H7 (cell line): Measurements from ENCODE around the gene FSTL5. TPM values are rescaled to one million over a fixed set of nuclear protein-coding genes. Genes with fewer than 3 reads are reported as not detected.

Experiments
- DNase-seq: peaks from one replicate; pipeline ENCODE4 v3.0.0; 2012
- H3K27me3 ChIP-seq: 2 replicates; pipeline ENCODE4 v1.6.0; 2011; ENCODE audit warnings: mild to moderate bottlenecking, low read length; ENCODE audit not compliant: control insufficient read depth, insufficient read depth
- H3K36me3 ChIP-seq: replicated peaks from 2 replicates; pipeline ENCODE4 v1.5.1; 2011; ENCODE audit warnings: low read length; ENCODE audit not compliant: control insufficient read depth, insufficient read depth
- H3K4me3 ChIP-seq: 2 replicates; pipeline ENCODE4 v1.5.1; 2011; ENCODE audit warnings: low read depth, mild to moderate bottlenecking, control low read depth, low read length, moderate library complexity; ENCODE audit not compliant: insufficient read depth
- total RNA-seq: library from RNA; depleted of rRNA; stranded (reverse); fragments of >200 nt; shearing (Covaris generic); gene quantifications from 2 replicates; pipeline ENCODE4 v1.2.3, GENCODE V29; 2014

FSTL5 gene
- total RNA-seq, 1 experiment from 2014 or later: 2.3 TPM

DNA sequence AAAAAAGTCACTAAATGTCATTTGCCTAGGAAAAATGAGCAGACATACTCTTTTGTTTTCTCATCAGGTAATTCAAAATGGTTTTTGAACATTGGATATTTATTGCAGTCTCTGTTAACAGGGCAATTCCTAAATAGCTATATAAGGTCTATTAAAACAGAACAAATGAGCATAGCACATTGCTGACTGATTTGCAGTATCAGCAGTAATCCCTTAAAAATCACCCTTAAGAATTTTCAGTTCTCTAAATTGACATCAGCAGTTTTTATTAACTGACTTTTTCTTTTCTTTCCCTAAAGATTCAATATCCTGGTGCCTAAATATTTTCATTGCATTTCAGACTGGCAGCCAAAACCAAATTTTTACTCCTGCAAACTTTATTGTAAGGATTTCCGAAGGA is 270.2 kb downstream of the FSTL5 start:
- no peaks in the 10 kb centered on the region for H3K36me3 ChIP-seq
- H3K4me3 ChIP-seq: no peak overlapping the region
- no peaks in the 10 kb centered on the region for H3K27me3 ChIP-seq
- DNase-seq: no peak

DNA sequence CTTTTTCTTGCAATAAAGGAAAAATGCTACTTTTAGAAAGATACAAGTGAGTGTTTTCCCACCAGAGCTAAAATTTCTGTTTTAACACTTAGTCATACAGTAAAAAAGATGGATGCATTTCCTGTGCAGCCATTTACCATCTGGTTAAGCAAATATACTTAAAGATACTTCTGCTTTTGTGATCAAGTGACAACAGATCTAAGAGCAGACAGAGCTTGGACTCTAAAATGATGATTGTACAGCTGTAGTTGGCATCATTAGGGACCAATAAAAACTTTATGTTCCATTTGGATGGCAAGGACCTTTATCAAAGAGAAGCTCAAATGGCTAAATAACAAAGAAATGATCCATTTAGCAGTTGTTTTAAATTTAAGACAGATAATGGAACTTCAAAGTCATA is 270.8 kb downstream of the FSTL5 start:
- no peaks in the 10 kb centered on the region for H3K27me3 ChIP-seq
- DNase-seq: no peak
- H3K4me3 ChIP-seq: no peak overlapping the region
- H3K36me3 ChIP-seq: no peaks in the 10 kb centered on the region

DNA sequence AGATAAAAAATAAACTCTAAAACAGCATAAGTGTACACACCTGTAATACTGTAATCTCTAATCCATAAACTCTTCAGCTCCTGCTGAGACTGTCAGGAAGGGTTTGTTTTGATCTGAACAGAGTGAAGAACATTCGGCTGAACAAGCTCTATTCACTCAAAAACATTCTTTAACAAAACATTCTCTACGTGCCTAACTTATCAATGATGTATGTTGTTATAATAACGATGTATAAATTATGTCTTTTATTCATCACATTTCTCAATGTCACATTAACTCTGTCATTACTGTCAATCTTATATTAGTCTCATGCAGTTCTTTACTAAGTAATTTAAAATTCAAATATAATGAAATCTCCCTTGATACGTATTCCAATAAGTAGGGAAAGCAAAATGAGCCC is 280.6 kb downstream of the FSTL5 start:
- Histone ChIP-seq H3K36me3 (no peaks in the 10 kb centered on the region), H3K27me3 (no peaks in the 10 kb centered on the region), H3K4me3 (no peak overlapping the region)
- DNase-seq: no peak

DNA sequence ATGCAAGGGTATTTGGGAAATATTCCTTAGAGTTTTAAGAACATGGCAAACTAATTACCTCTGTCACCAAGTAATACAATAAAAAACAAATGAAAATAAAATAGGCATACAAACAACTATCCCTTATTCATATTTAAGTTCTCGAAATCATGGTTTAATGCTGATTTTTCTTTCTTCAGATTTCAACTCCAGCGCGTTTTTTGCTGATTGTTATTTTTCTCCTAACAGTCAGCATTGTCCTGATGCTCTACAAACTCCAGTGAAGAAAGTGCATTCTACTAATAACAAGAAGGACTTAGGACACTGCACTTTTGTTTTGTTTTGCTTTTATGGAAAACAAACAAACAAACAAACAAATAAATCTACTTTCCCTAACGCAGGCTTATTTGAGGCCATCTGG is 282.4 kb downstream of the FSTL5 start:
- Histone ChIP-seq H3K36me3 (no peaks in the 10 kb centered on the region), H3K4me3 (no peak overlapping the region), H3K27me3 (no peaks in the 10 kb centered on the region)
- DNase-seq: no peak

DNA sequence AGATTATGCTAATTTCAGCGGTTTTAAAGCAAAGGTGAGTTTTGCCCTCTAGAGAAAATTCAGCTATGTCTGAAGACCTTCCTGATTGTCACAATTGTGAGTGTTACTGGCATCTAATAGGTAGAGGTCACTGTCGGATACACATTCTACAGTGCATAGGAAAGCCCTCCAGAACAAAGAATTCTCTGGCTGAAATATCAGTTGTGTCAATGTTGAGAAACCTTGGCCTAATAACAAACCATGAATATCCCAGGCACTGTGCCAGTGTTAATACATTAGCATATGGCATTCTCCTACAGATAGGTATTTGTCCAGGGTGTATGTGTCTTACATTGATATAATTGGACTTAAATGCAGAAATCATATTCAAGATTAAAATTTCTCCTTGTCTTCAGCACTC is 294.3 kb downstream of the FSTL5 start:
- no peaks in the 10 kb centered on the region for H3K27me3 ChIP-seq
- DNase-seq: no peak
- no peaks in the 10 kb centered on the region for H3K36me3 ChIP-seq
- H3K4me3 ChIP-seq: no peak overlapping the region

DNA sequence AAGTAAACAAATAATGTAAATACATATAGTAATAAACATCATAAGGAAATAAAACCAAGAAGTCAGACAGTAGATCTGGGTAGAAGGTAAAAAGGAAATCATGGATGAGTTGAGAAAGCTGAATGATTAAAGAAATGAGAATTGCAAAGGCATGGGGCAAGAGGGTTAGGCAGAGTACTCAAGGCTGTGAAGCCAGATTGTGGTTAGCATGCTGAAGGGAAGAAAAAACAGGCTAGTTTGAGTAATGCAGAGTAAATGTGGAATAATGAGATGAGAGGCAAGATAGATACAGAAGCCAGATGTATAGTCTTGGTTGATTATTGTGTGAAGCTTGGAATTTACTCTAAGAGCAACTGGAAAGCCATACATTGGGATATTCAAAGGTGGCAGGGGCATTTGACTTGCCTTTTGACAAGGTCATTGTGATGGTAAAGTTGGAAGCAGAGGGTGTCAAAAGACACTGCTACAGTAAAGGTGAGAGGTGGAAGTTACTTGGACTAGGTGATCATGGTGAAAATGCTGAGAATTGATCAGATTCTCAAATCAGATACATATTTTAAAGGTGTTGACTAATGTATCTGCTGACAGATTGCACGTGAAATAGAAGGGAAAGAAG is 307.0 kb downstream of the FSTL5 start:
- Histone ChIP-seq H3K36me3 (no peaks in the 10 kb centered on the region), H3K27me3 (no peaks in the 10 kb centered on the region), H3K4me3 (no peak overlapping the region)
- DNase-seq: no peak

DNA sequence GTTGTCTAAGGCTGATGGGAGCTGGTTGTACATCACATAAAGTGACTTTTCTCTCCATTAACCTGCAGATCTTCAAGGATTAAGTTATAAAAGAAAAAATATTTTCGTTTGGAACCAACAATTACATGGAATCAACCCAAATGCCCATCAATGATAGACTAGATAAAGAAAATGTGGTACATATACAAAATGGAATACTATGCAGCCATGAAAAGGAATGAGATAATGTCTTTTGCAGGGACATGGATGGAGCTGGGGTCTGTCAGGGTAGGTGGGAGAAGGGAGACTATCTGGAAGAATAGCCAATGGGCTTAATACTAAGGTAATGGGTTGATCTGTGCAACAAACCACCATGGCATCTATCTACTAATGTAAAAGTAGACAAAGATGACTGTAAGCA is 313.2 kb downstream of the FSTL5 start:
- DNase-seq: no peak
- Histone ChIP-seq H3K4me3 (no peak overlapping the region), H3K27me3 (no peaks in the 10 kb centered on the region), H3K36me3 (no peaks in the 10 kb centered on the region)

DNA sequence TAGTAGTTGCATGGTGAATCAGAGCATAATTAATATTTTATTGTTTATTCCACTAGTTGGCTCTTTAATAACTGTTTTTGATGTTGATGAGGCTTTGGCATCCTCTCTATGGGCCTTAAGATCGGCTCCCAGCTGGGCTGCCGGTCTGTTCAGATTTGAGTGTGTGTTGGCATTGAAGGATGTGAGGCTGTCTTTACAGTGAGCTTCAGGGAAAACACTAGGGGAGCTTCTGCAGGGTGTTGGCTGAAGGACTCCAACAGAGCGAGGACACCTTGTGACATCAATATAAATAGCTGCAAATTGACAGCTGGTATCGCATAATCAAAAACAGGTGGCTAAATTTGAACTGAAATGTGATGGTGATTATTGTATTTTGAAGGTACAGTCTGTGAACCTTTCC is 322.0 kb downstream of the FSTL5 start:
- no peaks in the 10 kb centered on the region for H3K27me3 ChIP-seq
- DNase-seq: no peak
- no peak overlapping the region for H3K4me3 ChIP-seq
- H3K36me3 ChIP-seq: no peaks in the 10 kb centered on the region

DNA sequence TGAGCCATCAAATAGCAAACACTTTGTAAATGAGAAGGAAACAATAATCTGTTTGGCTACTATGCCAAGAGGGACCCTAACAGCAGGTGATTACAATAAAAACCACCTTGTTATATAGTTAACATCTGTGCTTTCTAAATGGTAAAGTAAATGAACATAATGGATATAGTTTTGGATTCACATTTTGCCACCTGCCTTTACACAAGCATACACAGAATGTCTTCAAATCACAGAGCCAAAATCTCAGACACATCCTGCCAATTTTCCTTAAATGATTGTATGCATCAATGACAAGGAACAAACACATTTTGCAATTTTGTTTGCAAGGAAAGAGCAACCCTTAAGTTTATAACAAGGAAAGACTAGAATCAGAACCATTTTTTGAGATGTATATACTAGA is 334.2 kb downstream of the FSTL5 start:
- DNase-seq: no peak
- H3K4me3 ChIP-seq: no peak overlapping the region
- H3K36me3 ChIP-seq: no peaks in the 10 kb centered on the region
- no peaks in the 10 kb centered on the region for H3K27me3 ChIP-seq

DNA sequence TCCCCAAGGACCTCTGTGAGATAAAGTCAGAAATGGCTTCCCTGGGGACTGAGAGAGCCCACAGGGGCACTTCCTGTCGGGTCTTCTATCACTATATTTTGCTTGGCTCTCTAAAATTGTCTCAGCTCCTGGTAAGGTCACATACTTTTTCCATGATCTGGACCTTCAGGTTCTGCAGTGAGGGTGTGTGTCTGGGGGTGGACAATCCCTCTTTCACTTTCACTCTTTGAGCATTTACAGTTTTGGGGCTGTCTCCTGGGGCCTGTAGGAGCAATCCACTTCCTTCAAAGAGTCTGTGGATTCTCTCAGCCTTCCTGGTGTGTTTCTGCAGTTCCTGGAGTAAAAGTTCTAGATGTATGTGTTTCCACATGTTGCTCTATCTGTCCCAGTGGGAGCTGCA is 335.7 kb downstream of the FSTL5 start:
- no peak for DNase-seq
- no peaks in the 10 kb centered on the region for H3K36me3 ChIP-seq
- H3K4me3 ChIP-seq: no peak overlapping the region
- H3K27me3 ChIP-seq: no peaks in the 10 kb centered on the region

DNA sequence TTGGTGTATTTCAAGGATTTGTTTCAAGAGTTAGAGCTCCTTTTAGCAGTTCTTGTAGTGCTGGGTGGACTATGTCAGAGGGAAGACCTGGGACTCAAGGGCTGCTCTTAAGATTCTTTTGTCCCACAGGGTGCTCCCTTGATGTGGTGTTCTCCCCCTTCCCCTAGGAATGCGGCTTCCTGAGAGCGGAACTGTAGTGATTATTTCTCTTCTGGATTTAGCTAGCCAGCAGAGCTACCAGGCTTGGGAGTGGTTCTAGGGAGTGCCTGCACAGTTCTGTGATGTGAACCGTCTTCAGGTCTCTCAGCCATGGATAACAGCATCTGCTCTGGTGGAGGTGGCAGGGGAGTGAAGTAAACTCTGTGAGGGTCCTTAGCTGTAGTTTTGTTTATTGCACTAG is 336.8 kb downstream of the FSTL5 start:
- Histone ChIP-seq H3K36me3 (no peaks in the 10 kb centered on the region), H3K27me3 (no peaks in the 10 kb centered on the region), H3K4me3 (no peak overlapping the region)
- no peak for DNase-seq

DNA sequence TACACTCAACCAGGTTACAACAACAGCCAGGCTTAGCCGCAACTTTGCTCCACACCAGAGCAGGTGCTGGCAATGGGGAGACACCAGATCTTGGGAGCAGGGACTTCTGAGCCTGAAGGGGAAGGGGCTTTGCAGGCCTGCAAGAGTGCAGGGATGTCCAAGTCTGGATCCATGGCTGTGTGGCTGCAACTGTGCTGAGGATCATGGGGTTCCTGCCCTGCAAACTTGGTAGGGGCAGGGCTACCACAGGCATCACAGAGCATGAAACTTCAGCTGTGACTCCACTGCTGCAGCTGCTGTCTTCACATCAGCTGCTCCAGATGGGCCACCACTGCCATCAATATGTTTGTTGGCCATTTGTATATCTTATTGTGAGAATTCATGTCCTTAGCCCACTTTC is 340.4 kb downstream of the FSTL5 start:
- Histone ChIP-seq H3K27me3 (no peaks in the 10 kb centered on the region), H3K36me3 (no peaks in the 10 kb centered on the region), H3K4me3 (no peak overlapping the region)
- no peak for DNase-seq

DNA sequence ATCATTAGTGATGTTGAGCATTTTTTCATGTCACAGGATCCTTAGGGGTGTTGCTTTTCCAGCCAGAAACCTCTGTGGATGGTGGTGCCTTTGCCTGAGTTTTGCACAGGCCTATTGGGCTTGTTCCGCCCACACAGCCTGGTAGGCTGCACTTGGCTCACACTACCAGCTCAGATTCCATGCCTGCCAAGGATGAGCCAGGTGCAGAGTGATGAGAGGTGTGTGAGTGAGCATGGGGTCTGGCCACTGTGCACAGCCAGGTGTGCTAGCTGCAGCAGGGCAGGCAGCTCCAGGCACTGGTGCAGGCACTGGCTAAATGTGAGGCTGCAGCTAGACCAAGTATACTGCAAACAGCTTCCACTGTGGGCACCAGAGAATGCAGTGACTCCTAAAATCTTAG is 341.6 kb downstream of the FSTL5 start:
- DNase-seq: no peak
- Histone ChIP-seq H3K36me3 (no peaks in the 10 kb centered on the region), H3K27me3 (no peaks in the 10 kb centered on the region), H3K4me3 (no peak overlapping the region)

DNA sequence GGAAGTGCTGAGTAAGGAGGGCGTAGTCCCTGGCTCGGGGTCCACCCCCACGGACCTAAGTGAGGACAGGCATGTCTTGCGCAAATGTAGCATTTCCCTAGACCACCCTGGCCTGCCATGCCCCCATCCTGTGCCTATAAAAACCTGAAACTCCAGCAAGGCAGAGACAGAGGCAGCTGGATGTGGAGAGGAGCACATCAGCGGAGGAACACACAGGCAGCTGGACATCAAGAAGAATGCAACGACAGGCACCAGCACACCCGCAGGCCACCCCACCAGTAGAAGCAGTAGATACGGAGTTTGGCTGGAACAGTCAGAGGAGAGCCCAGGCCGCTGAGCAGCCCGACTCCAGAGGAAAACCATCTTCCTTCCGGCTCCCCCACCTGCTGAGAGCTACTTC is 345.9 kb downstream of the FSTL5 start:
- H3K27me3 ChIP-seq: no peaks in the 10 kb centered on the region
- no peaks in the 10 kb centered on the region for H3K36me3 ChIP-seq
- no peak overlapping the region for H3K4me3 ChIP-seq
- no peak for DNase-seq

DNA sequence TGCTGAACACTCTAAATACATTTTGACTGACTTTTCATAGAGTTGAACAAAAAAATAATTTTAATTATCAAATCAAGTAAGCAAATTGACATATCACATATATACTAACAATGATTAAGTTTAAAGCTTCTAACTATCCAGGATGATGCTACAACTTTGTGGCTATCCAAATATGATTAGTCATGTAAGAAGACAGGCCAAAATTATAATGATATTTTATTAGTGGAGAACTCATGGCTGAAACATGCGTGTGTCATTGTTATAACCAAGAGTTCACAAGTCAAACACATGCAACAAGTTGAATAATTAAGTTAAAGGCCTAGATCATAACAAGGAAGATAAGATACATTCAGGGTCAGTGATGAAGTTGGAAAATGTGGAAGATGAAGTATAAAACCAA is 346.8 kb downstream of the FSTL5 start:
- no peak for DNase-seq
- no peaks in the 10 kb centered on the region for H3K36me3 ChIP-seq
- no peaks in the 10 kb centered on the region for H3K27me3 ChIP-seq
- no peak overlapping the region for H3K4me3 ChIP-seq

DNA sequence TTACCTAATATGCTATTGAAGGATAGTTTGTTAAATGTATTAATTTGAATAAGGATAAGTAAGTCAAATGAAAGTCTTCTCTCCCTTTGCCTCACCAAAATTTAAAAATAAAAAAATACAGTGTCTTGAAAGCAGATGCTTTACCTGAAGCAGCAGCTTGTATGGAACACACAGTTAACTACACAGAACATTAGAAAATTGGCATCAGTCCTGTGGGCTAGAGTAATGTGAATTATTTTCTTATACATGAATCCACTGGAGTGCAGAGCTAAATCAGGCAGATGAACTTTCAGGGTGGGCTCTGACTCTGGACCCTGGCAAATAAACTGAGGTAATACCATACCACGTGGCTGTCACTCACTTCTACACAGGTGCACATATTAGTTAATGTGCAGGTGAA is 348.0 kb downstream of the FSTL5 start:
- Histone ChIP-seq H3K4me3 (no peak overlapping the region), H3K36me3 (no peaks in the 10 kb centered on the region), H3K27me3 (no peaks in the 10 kb centered on the region)
- no peak for DNase-seq
